HG02884 (cell line): Measurements from ENCODE around the gene KISS1R.
"Not testable (repeated sequence)": the region's sequence is repeated elsewhere in the genome, so short reads cannot be mapped to it uniquely, and the experiment has no call there.

ENCODE experiments used
- ATAC-seq: cut with Tn5 transposase; IDR thresholded peaks from one replicate; pipeline ENCODE4 v1.9.1; 2021; ENCODE audit warnings: mild to moderate bottlenecking, moderate library complexity; ENCODE audit not compliant: unreplicated experiment

KISS1R gene

DNA sequence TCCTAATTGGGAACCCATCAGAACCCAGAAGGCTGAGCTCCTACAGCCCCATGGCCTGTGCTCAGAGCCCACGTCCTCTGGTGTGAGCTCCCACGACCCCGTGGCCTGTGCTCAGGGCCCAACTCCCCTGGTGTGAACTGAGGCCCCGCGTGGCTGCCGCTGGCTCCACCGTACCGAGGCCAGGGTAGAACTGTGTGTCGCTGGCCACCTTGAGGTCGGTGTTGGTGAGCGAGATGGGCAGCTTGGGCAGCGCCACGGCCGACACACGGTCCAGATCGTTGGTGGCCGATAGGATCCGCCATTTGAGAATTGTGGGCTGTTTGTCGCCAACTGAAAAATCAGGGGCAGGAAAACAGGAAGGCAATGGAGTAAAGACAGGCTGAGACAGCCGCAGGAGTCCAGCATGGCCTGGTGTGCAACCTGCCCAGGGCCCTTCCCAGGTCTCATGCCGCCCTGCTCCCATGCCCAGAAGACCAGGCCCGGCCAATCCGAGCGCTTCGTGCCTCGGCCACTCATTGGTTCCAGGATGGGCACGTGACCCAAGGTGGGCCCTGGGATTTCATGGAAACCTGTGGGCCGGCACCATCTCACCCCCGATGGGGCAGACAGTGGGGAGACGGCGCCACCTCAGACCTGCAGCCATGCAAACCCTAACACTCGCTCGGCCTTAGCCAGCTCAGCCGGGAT lies 35.6 kb upstream of the KISS1R start:
- ATAC-seq, result no peak

DNA sequence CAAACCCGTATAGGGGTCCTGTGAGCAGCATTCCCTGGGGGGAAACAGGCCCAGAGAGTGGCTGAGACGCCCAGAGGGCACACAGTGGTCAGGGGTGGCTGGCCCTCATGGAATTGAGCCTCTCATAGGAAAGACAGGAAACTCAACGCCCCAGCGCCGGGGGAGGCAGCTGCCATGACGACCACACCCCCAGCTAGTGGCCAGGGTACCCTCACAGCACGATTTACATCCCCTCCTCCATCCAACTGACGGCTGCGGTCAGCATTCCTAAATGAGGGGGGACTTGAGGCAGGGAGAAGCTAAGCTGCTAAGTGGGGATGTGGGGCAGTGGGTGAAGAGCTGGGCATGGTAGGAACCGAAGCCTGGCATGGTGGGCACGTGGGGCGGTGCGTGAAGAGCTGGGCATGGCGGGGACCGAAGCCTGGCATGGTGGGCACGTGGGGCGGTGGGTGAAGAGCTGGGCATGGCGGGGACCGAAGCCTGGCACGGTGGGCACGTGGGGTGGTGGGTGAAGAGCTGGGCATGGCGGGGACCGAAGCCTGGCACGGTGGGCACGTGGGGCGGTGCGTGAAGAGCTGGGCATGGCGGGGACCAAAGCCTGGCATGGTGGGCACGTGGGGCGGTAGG lies 34.1 kb upstream of the KISS1R start:
- ATAC-seq, result no peak

DNA sequence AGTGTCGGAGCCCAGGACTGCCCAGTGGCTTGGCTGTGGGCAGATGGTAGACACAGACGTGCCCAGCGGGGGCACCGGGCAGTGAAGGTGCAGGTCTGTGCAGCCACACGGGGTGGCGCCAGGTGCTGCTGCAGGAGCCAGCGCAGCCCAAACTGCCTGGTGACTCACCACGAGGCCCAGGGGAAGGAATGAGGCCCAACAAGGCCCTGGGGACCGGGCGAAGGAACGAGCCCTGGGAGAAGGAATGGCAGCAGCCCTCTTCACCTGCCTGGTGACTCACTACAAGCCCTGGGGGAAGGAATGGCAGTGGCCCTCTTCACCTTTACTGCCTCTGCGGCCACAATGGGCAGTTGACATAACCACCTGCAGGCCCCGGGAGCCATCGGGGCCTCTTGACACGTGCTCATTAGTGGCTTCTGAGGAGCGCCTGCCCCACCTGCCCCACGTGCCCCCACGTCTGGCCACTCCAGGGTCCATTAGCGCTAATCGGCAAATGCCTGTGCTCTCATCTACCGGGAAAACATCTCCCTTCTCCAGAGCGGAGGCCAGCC lies 33.4 kb upstream of the KISS1R start:
- ATAC-seq, result no peak

DNA sequence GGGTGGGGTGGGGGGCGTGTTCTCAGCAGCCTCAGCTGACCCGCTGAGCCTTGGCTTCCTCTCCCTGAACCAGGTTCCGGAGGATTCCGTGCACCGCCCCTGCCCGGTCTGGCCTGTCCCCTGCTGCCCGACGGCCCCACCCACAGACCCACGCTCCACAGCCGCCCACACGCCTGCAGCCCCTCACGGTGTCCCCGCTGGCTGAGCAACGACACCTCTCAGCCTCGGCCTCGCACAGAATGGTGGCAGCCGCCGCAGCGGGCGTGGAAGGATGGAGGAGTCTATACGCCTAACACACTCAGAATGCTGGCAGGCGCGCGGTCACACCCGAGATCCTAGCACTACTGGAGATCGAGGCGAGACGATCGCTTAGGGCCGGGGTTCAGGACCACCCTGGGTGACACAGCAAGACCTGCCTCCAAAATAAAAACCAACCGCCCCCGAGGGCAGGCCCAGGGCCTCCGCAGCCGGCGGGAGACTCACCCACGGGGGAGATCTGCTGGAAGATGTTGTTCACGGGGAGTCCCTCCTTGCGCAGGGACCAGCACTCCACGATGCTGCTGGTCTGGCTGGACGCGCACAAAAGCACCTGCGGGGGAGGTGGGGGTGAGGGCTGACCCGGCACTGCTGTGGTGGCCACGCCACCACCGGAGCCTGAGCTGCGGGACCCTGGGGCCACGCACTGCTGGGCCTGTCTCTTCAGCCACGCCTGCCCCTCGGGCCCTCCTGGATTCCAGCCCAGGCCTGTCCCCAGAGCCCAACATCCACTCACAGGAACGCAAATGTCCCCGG lies 32.5 kb upstream of the KISS1R start:
- no peak for ATAC-seq

DNA sequence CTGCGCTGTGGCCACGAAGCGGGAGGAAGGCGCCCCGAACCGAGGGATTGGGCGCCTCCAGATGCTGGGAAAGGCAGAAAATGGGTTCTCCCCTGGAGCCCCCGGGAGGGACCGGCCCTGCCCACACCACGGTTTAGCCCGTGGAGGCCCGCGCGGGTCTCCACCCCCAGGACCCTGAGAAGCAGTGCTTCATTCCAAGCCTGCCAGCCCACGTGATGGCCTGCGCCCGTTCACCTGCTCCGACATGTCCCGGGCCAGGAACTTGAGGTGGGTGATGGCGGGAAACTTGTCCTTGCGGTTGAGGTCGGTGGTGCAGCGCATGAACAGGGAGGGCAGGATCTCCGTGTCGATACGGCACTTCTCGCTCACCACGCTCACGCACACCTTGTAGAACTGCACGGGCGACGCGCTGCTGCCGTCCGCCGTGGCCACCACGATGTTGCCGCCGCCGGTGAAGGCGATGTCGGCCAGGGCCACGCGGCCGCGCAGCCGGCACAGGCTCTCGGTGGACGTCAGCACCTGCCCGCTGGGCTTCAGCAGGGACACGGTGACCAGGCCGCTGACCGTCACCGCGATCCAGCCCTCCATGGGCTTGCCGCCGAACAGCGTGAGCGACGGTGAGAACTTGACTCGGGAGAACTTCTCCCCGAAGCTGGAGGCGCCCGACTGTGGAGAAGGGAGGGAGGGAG lies 31.5 kb upstream of the KISS1R start:
- no peak for ATAC-seq

DNA sequence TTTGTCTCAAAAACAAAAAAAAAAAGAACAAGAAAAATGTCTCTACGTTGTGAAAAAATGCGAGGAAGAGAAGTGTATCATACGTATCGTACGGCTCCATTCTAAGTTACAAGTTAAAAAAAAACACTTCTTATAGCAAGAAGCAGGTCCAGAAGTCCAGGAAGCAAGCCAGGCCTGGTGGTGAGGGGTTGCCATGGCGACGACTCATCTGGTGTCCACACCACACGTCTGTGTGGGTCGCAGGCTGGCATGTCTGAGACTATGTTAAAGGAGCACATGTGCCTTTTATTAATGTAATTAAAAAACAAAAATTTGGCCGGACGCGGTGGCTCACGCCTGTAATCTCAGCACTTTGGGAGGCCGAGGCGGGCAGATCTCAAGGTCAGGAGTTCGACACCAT lies 30.1 kb upstream of the KISS1R start:
- no peak for ATAC-seq

DNA sequence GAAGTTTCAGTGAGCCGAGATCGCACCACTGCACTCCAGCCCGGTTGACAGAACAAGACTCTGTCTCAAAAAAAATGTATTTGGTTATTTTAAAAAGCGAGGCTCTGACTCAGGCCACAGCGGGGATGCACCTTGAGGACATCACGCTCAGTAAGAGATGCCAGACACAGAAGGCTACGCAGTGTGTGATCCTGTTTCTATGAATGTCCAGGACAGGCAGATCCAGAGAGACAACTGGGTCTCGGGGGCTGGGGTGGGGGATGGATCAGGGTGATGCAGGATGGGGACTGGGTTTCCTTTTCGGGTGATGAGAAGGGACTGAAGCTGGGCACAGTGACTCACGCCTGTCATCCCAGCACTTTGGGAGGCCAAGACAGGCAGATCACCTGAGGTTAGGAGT lies 29.5 kb upstream of the KISS1R start:
- ATAC-seq, result no peak

DNA sequence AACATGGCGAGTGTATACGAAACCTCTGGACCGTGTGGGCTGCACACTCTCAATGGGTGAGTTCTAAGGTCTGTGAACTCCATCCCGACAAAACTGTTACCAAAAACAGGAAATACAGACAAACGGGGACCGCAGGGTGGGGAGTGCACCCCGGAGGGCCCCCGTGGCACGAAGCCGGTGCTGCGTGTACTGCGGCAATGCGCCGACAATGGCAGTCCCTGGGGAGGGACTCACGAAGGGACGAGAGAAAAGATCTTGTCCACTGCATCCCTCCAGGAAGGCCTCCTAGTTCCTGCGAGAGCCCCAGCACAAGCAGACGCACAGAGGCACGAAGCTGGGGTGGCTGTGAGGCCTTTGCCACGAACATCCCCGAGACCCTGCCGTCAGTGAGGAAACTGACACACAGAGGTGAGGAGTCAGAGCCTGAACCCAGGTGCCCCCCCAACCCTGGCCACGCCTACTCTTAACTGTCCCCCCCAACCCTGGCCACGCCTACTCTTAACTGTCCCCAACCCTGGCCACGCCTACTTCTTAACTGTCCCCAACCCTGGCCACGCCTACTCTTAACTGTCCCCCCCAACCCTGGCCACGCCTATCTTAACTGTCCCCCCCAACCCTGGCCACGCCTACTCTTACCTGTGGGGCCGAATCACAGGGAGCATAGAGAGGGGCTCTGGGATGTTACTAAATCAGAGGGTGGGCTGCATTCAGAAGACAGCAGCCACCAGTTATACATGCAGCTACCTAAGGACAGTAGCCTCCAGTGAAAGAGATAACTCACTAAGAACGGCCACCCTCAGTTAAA lies 28.4 kb upstream of the KISS1R start:
- no peak for ATAC-seq

DNA sequence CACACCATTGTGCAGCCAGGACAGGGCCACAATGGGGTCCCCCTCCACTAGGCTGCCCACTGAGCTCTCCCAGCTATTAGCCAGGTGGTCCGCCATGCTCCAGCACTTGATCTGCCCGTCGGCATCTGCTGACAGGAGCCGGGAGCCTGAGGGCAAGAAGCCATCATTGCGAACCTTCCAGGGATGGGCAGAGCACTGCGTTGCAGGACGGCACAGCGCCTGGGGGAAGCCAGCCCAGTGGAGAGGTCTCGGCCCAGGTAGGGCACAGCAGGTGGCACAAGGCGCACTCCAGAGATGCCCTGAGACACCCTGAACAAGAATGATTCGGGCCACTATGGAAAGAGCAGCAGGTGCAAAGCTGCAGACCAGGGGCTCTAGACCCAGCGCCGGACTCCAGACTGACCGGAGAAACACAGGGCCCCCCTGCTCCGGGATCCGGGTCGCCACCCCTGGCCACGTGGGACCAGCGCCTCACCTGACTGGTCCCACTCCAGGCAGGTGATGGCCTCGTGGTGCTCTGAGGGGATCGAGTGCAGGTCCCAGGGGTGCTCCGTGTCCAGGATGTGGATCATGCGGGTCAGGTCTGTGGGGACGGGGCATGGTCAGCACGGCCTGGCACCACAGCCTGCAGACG lies 27.4 kb upstream of the KISS1R start:
- ATAC-seq, result no peak

DNA sequence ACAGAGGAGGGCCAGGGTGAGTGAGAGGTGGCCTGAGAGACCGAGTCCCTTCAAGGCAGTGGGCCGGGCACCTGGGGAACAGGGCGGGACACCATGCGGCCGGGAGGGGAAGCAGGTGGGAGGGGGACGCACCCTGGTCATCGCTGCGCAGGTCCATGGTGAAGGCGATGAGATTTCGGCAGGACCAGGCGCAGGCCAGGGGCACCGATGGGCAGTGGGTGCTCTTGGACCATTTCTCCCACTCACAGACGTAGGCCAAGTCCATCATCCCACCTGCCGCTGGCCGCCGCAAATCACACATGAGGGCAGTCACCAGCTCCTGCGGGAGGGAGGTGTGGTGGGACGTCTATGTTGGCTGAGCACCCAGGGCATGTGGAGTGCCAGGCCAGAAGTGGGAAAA lies 26.3 kb upstream of the KISS1R start:
- ATAC-seq, result no peak

DNA sequence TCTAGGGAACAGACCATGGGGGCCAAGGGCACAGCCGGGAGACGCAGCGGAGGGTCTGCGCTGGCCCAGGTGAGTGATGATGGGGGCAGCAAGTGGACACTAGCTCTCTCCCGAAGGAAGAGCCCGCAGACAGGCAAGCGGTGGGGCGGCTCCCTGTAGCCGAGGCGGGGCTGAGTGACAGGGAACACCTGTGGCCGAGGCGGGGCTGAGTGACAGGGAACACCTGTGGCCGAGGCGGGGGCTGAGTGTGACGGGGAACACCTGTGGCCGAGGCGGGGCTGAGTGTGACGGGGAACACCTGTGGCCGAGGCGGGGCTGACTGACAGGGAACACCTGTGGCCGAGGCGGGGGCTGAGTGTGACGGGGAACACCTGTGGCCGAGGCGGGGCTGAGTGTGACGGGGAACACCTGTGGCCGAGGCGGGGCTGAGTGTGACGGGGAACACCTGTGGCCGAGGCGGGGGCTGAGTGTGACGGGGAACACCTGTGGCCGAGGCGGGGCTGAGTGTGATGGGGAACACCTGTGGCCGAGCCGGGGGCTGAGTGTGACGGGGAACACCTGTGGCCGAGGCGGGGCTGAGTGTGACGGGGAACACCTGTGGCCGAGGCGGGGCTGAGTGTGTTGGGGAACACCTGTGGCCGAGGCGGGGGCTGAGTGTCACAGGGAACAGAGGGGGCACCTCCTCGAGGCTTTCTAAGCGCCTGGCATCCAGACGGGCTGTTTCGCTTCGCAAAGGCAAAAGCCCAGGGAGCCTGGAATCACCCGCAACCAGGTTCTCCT lies 25.5 kb upstream of the KISS1R start:
- ATAC-seq, result not testable (repeated sequence)

DNA sequence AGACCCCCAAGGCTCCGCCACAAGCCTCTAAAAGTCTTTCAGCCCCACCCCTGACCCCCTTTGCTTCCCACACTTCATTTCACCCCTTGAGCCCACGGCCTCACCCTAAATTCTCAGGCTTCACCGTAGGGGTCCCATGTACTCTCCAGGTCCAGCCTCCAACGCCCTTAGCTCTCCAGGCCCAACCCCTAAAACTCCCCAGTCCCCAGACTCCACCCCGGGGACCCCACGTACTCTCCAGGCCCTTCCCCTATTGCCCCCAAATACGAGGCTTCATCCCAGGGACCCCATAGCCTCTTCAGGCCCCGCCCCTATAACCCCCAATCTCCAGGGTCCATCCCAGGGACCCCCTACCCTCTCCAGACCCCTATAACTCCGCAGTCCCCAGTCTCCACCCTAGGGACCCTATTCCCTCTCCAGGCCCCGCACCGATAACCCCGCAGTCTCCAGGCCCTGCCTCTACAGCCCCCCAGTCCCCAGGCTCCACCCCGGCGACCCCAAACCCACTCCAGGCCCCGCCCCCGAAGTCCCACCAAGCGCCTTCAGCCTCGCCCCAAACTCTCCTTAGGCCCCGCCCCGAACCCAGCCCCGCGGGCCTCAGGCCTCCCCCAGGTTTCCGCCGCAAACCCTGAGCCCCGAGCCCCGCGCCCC lies 24.8 kb upstream of the KISS1R start:
- ATAC-seq, result peak; percentile 43

DNA sequence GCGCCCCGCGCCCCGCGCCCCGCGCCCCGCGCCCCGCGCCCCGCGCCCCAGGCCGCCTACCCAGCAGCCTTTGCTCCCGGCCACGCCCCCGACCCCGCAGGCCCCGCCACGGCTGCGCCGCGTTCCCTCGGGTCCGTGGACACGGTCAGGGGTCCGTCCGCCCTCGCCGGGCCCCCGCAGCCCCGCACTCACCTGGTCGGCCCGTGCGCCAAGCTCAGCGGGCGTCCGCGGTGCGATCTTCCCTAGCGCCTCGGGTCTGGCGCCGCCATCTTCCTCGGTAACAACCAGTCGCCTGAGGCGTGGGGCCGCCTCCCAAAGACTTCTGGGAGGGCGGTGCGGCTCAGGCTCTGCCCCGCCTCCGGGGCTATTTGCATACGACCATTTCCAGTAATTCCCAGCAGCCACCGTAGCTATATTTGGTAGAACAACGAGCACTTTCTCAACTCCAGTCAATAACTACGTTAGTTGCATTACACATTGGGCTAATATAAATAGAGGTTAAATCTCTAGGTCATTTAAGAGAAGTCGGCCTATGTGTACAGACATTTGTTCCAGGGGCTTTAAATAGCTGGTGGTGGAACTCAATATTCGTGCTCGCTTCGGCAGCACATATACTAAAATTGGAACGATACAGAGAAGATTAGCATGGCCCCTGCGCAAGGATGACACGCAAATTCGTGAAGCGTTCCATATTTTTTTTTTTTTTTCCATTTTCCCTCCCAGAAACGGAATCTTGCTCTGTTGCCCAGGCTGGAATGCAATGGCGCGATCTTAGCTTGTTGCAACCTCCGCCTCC lies 24.0 kb upstream of the KISS1R start, which contains the start of the genes MED16 and RNU6-9:
Gene MED16, minus strand, starts transcription at position 294 of the 796 bp plus-strand sequence. CDS start 2,056 bp downstream, outside the sequence.
Gene RNU6-9, plus strand, starts transcription at position 591 of the 796 bp plus-strand sequence.
- ATAC-seq, result peak; percentile 67

GRCh38 chr19:896434-896833 lies 20.7 kb upstream of the KISS1R start:
- no peak for ATAC-seq

GRCh38 chr19:896999-897398 lies 20.1 kb upstream of the KISS1R start:
- ATAC-seq, result no peak

DNA sequence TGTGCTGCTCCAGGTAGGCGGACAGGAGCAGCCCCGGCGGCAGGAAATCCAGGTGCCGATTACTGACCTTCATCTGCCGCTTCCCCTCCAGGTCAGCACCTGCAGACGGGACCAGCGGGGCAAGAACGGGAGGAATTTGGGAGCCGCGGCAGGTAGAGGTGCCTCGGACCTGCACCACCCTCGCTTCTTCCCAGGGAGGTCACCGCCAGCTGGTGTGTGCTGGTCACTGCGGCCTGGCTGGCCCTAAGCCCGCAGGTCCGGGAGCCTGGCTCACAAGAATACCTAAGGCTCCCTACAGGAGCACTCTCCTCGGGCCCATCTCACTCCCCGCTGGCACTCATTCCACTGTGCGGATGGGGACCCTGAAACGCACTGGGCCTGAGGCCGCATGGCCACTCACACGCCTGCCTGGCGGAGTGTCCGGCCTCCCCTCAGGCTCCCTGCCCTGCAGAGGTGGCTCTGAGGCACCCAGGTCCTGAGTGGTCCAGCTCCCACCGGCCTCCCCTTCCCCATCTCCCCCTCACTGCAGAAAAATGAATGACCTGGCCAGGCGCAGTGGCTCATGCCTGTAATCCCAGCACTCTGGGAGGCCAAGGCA lies 19.6 kb upstream of the KISS1R start:
- ATAC-seq, result no peak

DNA sequence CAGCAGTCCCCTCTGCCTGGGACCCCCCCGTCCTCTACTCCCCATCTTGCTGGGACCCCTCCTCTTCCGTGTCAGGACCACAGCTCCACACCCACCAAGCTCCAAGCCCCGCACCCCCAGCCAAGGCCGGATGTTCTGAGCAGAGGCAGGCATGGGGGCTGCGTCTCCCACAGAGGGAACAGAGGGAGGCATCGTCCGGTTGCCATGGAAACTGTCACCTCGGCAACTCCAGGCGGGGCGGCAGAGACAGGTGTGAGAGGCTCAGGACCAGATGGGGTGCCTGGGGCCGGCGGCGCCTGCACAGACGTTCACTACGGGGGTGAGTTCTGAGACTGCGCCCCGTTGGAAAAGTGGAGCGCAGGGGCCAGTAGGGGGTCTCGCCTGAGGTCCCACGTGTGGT lies 18.5 kb upstream of the KISS1R start:
- ATAC-seq, result no peak
